ENCODE results near the gene HNF1A. TPM values are rescaled to one million over a fixed set of nuclear protein-coding genes. Genes with fewer than 3 reads are reported as not detected.

The HNF1A gene
- total RNA-seq, 1 experiment from 2014 or later, result not detected

GRCh38 chr12:120988658-120989057 lies 10.3 kb downstream of the HNF1A start:
- no peak for DNase-seq (ENCODE audit: low spot score)

- no peak for DNase-seq (ENCODE audit: low spot score)
Measured at GRCh38 chr12:120989687-120990086, 11.3 kb downstream of the HNF1A start.

- no peak for DNase-seq (ENCODE audit: low spot score)
Measured at GRCh38 chr12:120990487-120991055, 12.2 kb downstream of the HNF1A start.

- DNase-seq (ENCODE audit: low spot score), result no peak
Measured at GRCh38 chr12:120991965-120992364, 13.6 kb downstream of the HNF1A start.

- no peak for DNase-seq (ENCODE audit: low spot score)
Measured at GRCh38 chr12:120992989-120993388, 14.6 kb downstream of the HNF1A start.

GRCh38 chr12:120993496-120993895 lies 15.2 kb downstream of the HNF1A start:
- DNase-seq (ENCODE audit: low spot score), result no peak

GRCh38 chr12:120994059-120994458 lies 15.7 kb downstream of the HNF1A start:
- DNase-seq (ENCODE audit: low spot score), result no peak

- DNase-seq (ENCODE audit: low spot score), result no peak
Measured at GRCh38 chr12:120994589-120995337, 16.4 kb downstream of the HNF1A start.

- no peak for DNase-seq (ENCODE audit: low spot score)
Measured at GRCh38 chr12:120996133-120996746, 17.9 kb downstream of the HNF1A start.

- no peak for DNase-seq (ENCODE audit: low spot score)
Measured at GRCh38 chr12:120997448-120997847, 19.1 kb downstream of the HNF1A start.

GRCh38 chr12:120998435-120998834 lies 20.1 kb downstream of the HNF1A start:
- DNase-seq (ENCODE audit: low spot score), result no peak

GRCh38 chr12:120999191-121000120 lies 21.1 kb downstream of the HNF1A start:
- no peak for DNase-seq (ENCODE audit: low spot score)

- no peak for DNase-seq (ENCODE audit: low spot score)
Measured at GRCh38 chr12:121000530-121000929, 22.2 kb downstream of the HNF1A start.

GRCh38 chr12:121001060-121001459 lies 22.7 kb downstream of the HNF1A start:
- DNase-seq (ENCODE audit: low spot score), result no peak

GRCh38 chr12:121001841-121002483 lies 23.6 kb downstream of the HNF1A start:
- DNase-seq (ENCODE audit: low spot score), result no peak

- DNase-seq (ENCODE audit: low spot score), result no peak
Measured at GRCh38 chr12:121003650-121004049, 25.3 kb downstream of the HNF1A start.

- DNase-seq (ENCODE audit: low spot score), result no peak
Measured at GRCh38 chr12:121004253-121004815, 26.0 kb downstream of the HNF1A start.

GRCh38 chr12:121005346-121005815 lies 27.0 kb downstream of the HNF1A start:
- peak; percentile 32 for DNase-seq (ENCODE audit: low spot score)

- DNase-seq (ENCODE audit: low spot score), result no peak
Measured at GRCh38 chr12:121008347-121009098, 30.2 kb downstream of the HNF1A start.

GRCh38 chr12:121009741-121010140 lies 31.4 kb downstream of the HNF1A start:
- peak; percentile 29 for DNase-seq (ENCODE audit: low spot score)

All from H4 (cell line).